ENCODE results near the gene CD99.

DNA sequence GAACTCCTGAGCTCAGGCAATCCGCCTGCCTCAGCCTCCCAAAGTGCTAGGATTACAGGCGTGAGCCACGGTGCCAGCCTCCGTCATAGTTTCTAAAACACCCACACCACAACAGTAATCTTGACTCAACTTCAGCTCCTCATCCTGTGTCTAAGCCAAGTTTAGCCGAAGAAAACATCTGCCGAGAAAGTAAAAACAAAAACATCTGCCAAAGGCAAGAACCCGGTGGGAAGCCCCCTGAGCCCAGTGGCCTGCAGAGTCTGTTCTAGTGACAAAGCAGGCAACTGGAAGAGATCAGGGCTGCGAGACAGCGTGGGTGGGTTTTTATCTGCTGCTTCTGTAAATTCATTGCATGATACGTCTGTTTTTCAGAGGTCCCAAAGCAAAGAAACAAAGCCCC lies 26.6 kb upstream of the CD99 start:
- TF ChIP-seq EZH2 (IDR thresholded peaks at IDR 0.05; ENCODE audit: low read depth, unreplicated experiment): no peak
- TF ChIP-seq, protein P1, sequence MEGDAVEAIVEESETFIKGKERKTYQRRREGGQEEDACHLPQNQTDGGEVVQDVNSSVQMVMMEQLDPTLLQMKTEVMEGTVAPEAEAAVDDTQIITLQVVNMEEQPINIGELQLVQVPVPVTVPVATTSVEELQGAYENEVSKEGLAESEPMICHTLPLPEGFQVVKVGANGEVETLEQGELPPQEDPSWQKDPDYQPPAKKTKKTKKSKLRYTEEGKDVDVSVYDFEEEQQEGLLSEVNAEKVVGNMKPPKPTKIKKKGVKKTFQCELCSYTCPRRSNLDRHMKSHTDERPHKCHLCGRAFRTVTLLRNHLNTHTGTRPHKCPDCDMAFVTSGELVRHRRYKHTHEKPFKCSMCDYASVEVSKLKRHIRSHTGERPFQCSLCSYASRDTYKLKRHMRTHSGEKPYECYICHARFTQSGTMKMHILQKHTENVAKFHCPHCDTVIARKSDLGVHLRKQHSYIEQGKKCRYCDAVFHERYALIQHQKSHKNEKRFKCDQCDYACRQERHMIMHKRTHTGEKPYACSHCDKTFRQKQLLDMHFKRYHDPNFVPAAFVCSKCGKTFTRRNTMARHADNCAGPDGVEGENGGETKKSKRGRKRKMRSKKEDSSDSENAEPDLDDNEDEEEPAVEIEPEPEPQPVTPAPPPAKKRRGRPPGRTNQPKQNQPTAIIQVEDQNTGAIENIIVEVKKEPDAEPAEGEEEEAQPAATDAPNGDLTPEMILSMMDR (conservative IDR thresholded peaks at IDR 0.05; ENCODE audit: low read depth in 2 of 2): no peak
- no peak for TF ChIP-seq CREB1 (CRISPR knock-in tag; IDR thresholded peaks at IDR 0.05; ENCODE audit: low read depth)
